HUES6 (cell line): ENCODE results near the gene DPF1.
A peak's percentile ranks its signal among the peaks of the same experiment; 100 is the strongest.

Experiments used
- H3K27ac ChIP-seq: 2 replicates; pipeline ENCODE4 v1.7.0; 2013; ENCODE audit warnings: low read depth, mild to moderate bottlenecking, low read length, inconsistent platforms
- H3K27me3 ChIP-seq: 2 replicates; pipeline ENCODE4 v1.6.1; 2013; ENCODE audit warnings: low read length; ENCODE audit not compliant: control insufficient read depth, insufficient read depth
- H3K36me3 ChIP-seq: 2 replicates; pipeline ENCODE4 v1.6.1; 2013; ENCODE audit warnings: low read length; ENCODE audit not compliant: control insufficient read depth, insufficient read depth
- H3K4me1 ChIP-seq: 2 replicates; pipeline ENCODE4 v1.6.1; 2013; ENCODE audit warnings: low read length; ENCODE audit not compliant: control insufficient read depth, insufficient read depth
- H3K4me3 ChIP-seq: 2 replicates; pipeline ENCODE4 v1.5.1; 2013; ENCODE audit warnings: low read depth, low read length
- H3K9ac ChIP-seq: one replicate; pipeline ENCODE4 v1.6.1; 2013; ENCODE audit warnings: mild to moderate bottlenecking, low read length
- H3K9me3 ChIP-seq: 2 replicates; pipeline ENCODE4 v1.6.1; 2013; ENCODE audit warnings: low read depth, low read length; ENCODE audit not compliant: control insufficient read depth, insufficient read depth

Gene DPF1

GRCh38 chr19:38224014-38224862, at the start of gene DPF1:
Gene DPF1, minus strand, starts transcription at chr19:38224222. Its CDS starts 80 bp downstream, at chr19:38224142.
- Histone ChIP-seq H3K9me3 (no peaks in the 10 kb centered on the region), H3K4me3 (peak within 1 kb of the TSS; percentile 69), H3K27me3 (peaks cover 16% of the 10 kb centered on the region), H3K9ac (peak within 1 kb of the TSS; percentile 41), H3K36me3 (no peaks in the 10 kb centered on the region), H3K27ac (no peak within 1 kb of the TSS), H3K4me1 (peaks cover 19% of the 10 kb centered on the region)

- Histone ChIP-seq H3K4me3 (no peak overlapping the region), H3K27me3 (no peaks in the 10 kb centered on the region), H3K9ac (no peak overlapping the region), H3K9me3 (no peaks in the 10 kb centered on the region), H3K4me1 (peaks cover 21% of the 10 kb centered on the region; the same call in 1 of the 2 replicates), H3K27ac (no peak overlapping the region), H3K36me3 (no peaks in the 10 kb centered on the region)
Observed at GRCh38 chr19:38273499-38273898, 49.5 kb upstream of the DPF1 start.

GRCh38 chr19:38270587-38271167, 46.7 kb upstream of the DPF1 start:
- Histone ChIP-seq H3K27me3 (no peaks in the 10 kb centered on the region), H3K9me3 (no peaks in the 10 kb centered on the region), H3K36me3 (no peaks in the 10 kb centered on the region), H3K4me1 (peaks cover 43% of the 10 kb centered on the region), H3K9ac (no peak overlapping the region), H3K4me3 (no peak overlapping the region), H3K27ac (no peak overlapping the region)

- H3K36me3 ChIP-seq, result no peaks in the 10 kb centered on the region
- no peak overlapping the region for H3K4me3 ChIP-seq
- H3K9ac ChIP-seq, result no peak overlapping the region
- no peaks in the 10 kb centered on the region for H3K27me3 ChIP-seq
- no peak overlapping the region for H3K27ac ChIP-seq
- peaks cover 52% of the 10 kb centered on the region for H3K4me1 ChIP-seq
- no peaks in the 10 kb centered on the region for H3K9me3 ChIP-seq
Observed at GRCh38 chr19:38268539-38268938, 44.5 kb upstream of the DPF1 start.

GRCh38 chr19:38267761-38268483, 43.9 kb upstream of the DPF1 start:
- peak overlapping the region; percentile 35; the same call in 1 of the 2 replicates for H3K4me3 ChIP-seq
- H3K36me3 ChIP-seq, result no peaks in the 10 kb centered on the region
- H3K9ac ChIP-seq, result peak overlapping the region; percentile 21
- no peaks in the 10 kb centered on the region for H3K9me3 ChIP-seq
- peaks cover 56% of the 10 kb centered on the region for H3K4me1 ChIP-seq
- no peak overlapping the region for H3K27ac ChIP-seq
- no peaks in the 10 kb centered on the region for H3K27me3 ChIP-seq

- peaks cover 60% of the 10 kb centered on the region for H3K4me1 ChIP-seq
- peak overlapping the region; percentile 40; the same call in 1 of the 2 replicates for H3K27ac ChIP-seq
- H3K9me3 ChIP-seq, result no peaks in the 10 kb centered on the region
- no peaks in the 10 kb centered on the region for H3K36me3 ChIP-seq
- peak overlapping the region; percentile 35 for H3K4me3 ChIP-seq
- H3K27me3 ChIP-seq, result no peaks in the 10 kb centered on the region
- H3K9ac ChIP-seq, result peak overlapping the region; percentile 64
Observed at GRCh38 chr19:38266981-38267597, 43.1 kb upstream of the DPF1 start.

GRCh38 chr19:38265921-38266429, 42.0 kb upstream of the DPF1 start:
- Histone ChIP-seq H3K4me3 (peak overlapping the region; percentile 91), H3K9me3 (no peaks in the 10 kb centered on the region), H3K36me3 (no peaks in the 10 kb centered on the region), H3K9ac (peak overlapping the region; percentile 84), H3K27me3 (no peaks in the 10 kb centered on the region), H3K4me1 (peaks cover 59% of the 10 kb centered on the region), H3K27ac (no peak overlapping the region)

GRCh38 chr19:38265213-38265861, 41.3 kb upstream of the DPF1 start:
- no peaks in the 10 kb centered on the region for H3K27me3 ChIP-seq
- peak overlapping the region; percentile 84 for H3K9ac ChIP-seq
- H3K36me3 ChIP-seq, result no peaks in the 10 kb centered on the region
- peak overlapping the region; percentile 91 for H3K4me3 ChIP-seq
- H3K4me1 ChIP-seq, result peaks cover 53% of the 10 kb centered on the region
- peak overlapping the region; percentile 63; the same call in 1 of the 2 replicates for H3K27ac ChIP-seq
- no peaks in the 10 kb centered on the region for H3K9me3 ChIP-seq

- no peaks in the 10 kb centered on the region for H3K27me3 ChIP-seq
- no peaks in the 10 kb centered on the region for H3K36me3 ChIP-seq
- peak within 1 kb of the TSS; percentile 91 for H3K4me3 ChIP-seq
- peaks cover 47% of the 10 kb centered on the region for H3K4me1 ChIP-seq
- peak within 1 kb of the TSS; percentile 63 for H3K27ac ChIP-seq
- peak within 1 kb of the TSS; percentile 84 for H3K9ac ChIP-seq
- H3K9me3 ChIP-seq, result no peaks in the 10 kb centered on the region
Observed at GRCh38 chr19:38264486-38265212, 40.6 kb upstream of the DPF1 start, which contains the start of gene SPINT2. Gene SPINT2, plus strand, starts transcription at chr19:38264573. Its CDS starts 320 bp downstream, at chr19:38264893.
